Bronchial epithelial cell (primary cell): ENCODE results near the gene AKIP1. TPM values are rescaled to one million over a fixed set of nuclear protein-coding genes. Genes with fewer than 3 reads are reported as not detected.

Source experiments
- DNase-seq: peaks from one replicate; pipeline ENCODE4 v3.0.0-alpha.2; 2010; ENCODE audit warnings: low read depth
- FAIRE-seq: peaks from 2 replicates; lab custom pipeline; 2011; peaks lifted over from hg19 to GRCh38; lab: Jason Lieb, UNC
- H3K27me3 ChIP-seq: 2 replicates; pipeline ENCODE4 v1.5.1; 2011; ENCODE audit warnings: low read length; ENCODE audit not compliant: control insufficient read depth, insufficient read depth
- H3K36me3 ChIP-seq: 2 replicates; pipeline ENCODE4 v1.5.1; 2011; ENCODE audit warnings: low read length; ENCODE audit not compliant: control insufficient read depth, insufficient read depth
- H3K4me3 ChIP-seq: 2 replicates; pipeline ENCODE4 v1.5.1; 2011; ENCODE audit warnings: mild to moderate bottlenecking, low read depth, low read length, control low read depth
- total RNA-seq: library from RNA; depleted of rRNA; stranded (reverse); fragments of >200 nt; gene quantifications from 2 replicates; pipeline ENCODE4 v1.2.1, GENCODE V29; 2014
- TF ChIP-seq, protein P1 (sequence below): IDR thresholded peaks from 2 replicates; pipeline ENCODE4 v1.5.1; 2011; ENCODE audit warnings: mild to moderate bottlenecking, moderate library complexity, low read length, control low read depth, inconsistent platforms; ENCODE audit not compliant: insufficient read depth, severe bottlenecking

Gene AKIP1
- total RNA-seq, 1 donor from 2014 or later, result 36.3 TPM

DNA sequence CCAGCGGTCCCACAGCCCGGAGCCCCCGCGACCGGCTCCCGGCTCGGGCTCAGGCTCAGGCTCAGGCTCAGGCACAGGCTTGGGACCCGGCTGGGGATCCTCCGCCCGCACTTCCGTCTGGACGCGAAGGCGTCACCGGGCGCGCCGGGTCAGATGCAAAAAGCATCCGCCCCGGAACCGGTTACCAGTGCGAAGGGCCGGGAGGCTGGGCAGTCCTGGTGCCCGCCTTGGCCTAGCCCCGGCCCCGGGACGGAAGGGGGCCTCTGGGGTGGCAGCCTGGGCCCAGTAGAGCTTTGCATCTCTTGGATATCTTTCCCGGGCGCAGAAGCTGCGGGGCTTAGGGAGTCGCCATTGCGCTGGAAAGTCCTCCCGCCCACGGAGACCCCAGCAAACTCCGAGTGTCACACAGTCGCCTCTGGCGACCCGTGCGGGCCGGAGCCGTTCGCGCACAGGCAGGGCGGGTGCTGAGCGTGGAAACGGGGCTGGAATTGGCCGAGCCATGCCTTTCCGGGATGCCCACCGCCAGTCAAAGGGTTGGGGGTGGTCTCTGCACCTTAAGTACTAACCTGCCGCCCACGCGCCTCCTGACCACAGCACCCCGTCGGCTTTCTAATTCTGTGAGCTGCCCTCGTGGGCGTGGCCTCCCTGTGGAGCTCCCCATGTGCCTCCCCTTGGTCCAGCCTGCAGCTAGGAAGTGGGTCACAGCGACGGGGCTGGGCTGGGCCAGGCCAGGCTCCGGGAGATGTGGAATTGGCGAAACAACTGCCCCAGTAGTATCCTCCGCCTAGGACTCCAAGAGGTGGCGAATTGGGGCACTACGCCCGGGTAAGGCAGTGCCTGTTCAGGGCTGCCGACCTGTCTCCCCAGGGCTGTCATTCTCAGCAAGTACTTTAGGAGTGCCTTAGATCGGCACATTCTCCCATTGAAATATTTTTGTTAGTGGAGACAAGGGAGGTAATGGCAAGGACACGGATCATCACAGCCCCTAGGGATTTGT lies 53.6 kb downstream of the AKIP1 start, which contains the start of gene TMEM9B:
Gene TMEM9B, minus strand, starts transcription at position 119 of the 997 bp plus-strand sequence. CDS start 129 bp downstream, outside the sequence.
- FAIRE-seq, result no peak
- peak within 1 kb of the TSS; percentile 87 for H3K4me3 ChIP-seq
- TF ChIP-seq, protein P1, sequence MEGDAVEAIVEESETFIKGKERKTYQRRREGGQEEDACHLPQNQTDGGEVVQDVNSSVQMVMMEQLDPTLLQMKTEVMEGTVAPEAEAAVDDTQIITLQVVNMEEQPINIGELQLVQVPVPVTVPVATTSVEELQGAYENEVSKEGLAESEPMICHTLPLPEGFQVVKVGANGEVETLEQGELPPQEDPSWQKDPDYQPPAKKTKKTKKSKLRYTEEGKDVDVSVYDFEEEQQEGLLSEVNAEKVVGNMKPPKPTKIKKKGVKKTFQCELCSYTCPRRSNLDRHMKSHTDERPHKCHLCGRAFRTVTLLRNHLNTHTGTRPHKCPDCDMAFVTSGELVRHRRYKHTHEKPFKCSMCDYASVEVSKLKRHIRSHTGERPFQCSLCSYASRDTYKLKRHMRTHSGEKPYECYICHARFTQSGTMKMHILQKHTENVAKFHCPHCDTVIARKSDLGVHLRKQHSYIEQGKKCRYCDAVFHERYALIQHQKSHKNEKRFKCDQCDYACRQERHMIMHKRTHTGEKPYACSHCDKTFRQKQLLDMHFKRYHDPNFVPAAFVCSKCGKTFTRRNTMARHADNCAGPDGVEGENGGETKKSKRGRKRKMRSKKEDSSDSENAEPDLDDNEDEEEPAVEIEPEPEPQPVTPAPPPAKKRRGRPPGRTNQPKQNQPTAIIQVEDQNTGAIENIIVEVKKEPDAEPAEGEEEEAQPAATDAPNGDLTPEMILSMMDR, result no peak
- no peaks in the 10 kb centered on the region for H3K36me3 ChIP-seq
- no peaks in the 10 kb centered on the region for H3K27me3 ChIP-seq
- peak; percentile 73 for DNase-seq

DNA sequence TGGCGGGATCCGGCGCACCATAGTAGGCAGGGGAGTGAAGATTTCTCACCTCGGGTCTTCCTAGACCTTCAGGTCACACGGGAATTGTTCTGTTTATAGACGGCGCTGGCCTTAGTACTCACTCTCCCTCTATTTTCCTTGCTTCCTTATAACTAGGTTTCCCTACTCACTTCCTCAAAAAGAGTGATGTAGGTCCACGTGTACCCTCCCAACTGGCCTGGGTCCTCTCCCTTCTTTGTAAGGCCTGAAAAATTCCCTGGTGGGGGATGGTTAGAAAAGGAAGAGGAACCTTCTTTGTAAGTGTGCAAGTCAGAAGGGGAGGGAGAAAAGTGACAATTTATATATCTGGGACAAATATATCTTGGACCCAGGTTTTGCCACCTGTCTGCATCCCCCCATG lies 56.2 kb downstream of the AKIP1 start:
- TF ChIP-seq, protein P1, result no peak

More for the DNA sequence above, 56.2 kb downstream of the AKIP1 start:
- no peaks in the 10 kb centered on the region for H3K36me3 ChIP-seq
- DNase-seq, result no peak
- no peak overlapping the region for H3K4me3 ChIP-seq
- H3K27me3 ChIP-seq, result no peaks in the 10 kb centered on the region
- FAIRE-seq, result no peak

Other genes starting within 250 kb of the AKIP1 start
- gene TRIM66, start 228.5 kb upstream of the AKIP1 start, total RNA-seq, result 4.2 and 5.4 TPM in 2 replicates
- 1,214 and 1,407 TPM in 2 replicates for gene RPL27A, start 228.4 kb upstream of the AKIP1 start, total RNA-seq
- gene C11orf16, start 21.8 kb downstream of the AKIP1 start, total RNA-seq, result not detected in 2 replicates
- gene ASCL3, start 31.8 kb downstream of the AKIP1 start, total RNA-seq, result not detected in 2 replicates
- 53.8 and 56.3 TPM in 2 replicates for gene TMEM9B, start 53.3 kb downstream of the AKIP1 start, total RNA-seq
- gene NRIP3, start 92.8 kb downstream of the AKIP1 start, total RNA-seq, result 1.6 and 2.2 TPM in 2 replicates
- gene SCUBE2, start 180.4 kb downstream of the AKIP1 start, total RNA-seq, result not detected in 2 replicates